GM23338 (cell line): ENCODE data around the gene ZNF524. TPM values are rescaled to one million over a fixed set of nuclear protein-coding genes. Genes with fewer than 3 reads are reported as not detected.
A peak's percentile ranks its signal among the peaks of the same experiment; 100 is the strongest.

ENCODE experiments used
- ATAC-seq: fragments of 200-7000 bp; cut with Tn5 transposase; 3 replicates; pipeline ENCODE4 v1.9.1; 2020
- DNase-seq: peaks from one replicate; pipeline ENCODE4 v3.0.0-alpha.2; 2015; ENCODE audit warnings: low spot score
- H2AFZ ChIP-seq: fragments of 200-600 bp; sonication (generic); 2 replicates; pipeline ENCODE4 v1.8.0; 2016; ENCODE audit warnings: antibody characterized with exemption, mild to moderate bottlenecking, moderate library complexity
- H3F3A ChIP-seq: fragments of 200-600 bp; sonication (generic); replicated peaks from 2 replicates; pipeline ENCODE4 v1.8.0; 2017; ENCODE audit warnings: antibody characterized with exemption, mixed run types, low read depth
- H3K27ac ChIP-seq: fragments of 200-600 bp; sonication (generic); 2 replicates; pipeline ENCODE4 v1.6.1; 2016; ENCODE audit warnings: low read depth
- H3K27me3 ChIP-seq: fragments of 200-600 bp; sonication (generic); 2 replicates; pipeline ENCODE4 v1.8.0; 2016; ENCODE audit warnings: mild to moderate bottlenecking, mixed run types, moderate library complexity; ENCODE audit not compliant: insufficient read depth
- H3K36me3 ChIP-seq: fragments of 200-600 bp; sonication (generic); 2 replicates; pipeline ENCODE4 v1.8.0; 2016; ENCODE audit warnings: mild to moderate bottlenecking; ENCODE audit not compliant: insufficient read depth
- H3K4me1 ChIP-seq: fragments of 200-600 bp; sonication (generic); 2 replicates; pipeline ENCODE4 v1.8.0; 2016; ENCODE audit warnings: mild to moderate bottlenecking, moderate library complexity; ENCODE audit not compliant: insufficient read depth
- H3K4me2 ChIP-seq: fragments of 200-600 bp; sonication (generic); 2 replicates; pipeline ENCODE4 v1.7.1; 2017; ENCODE audit warnings: mixed run types
- H3K4me3 ChIP-seq: fragments of 200-600 bp; sonication (generic); 2 replicates; pipeline ENCODE4 v1.6.1; 2016; ENCODE audit warnings: mixed run types
- H3K79me2 ChIP-seq: fragments of 200-600 bp; sonication (generic); replicated peaks from 2 replicates; pipeline ENCODE4 v1.8.0; 2017; ENCODE audit warnings: mild to moderate bottlenecking; ENCODE audit not compliant: insufficient read depth
- H3K9me2 ChIP-seq: fragments of 200-600 bp; sonication (generic); 2 replicates; pipeline ENCODE4 v1.8.0; 2017; ENCODE audit not compliant: insufficient read depth
- H4K20me1 ChIP-seq: fragments of 200-600 bp; sonication (generic); replicated peaks from 2 replicates; pipeline ENCODE4 v1.8.0; 2017; ENCODE audit warnings: mild to moderate bottlenecking; ENCODE audit not compliant: insufficient read depth
- H3K27ac Mint-ChIP-seq: 2 replicates; pipeline ENCODE4 v1.8.0; 2020; ENCODE audit warnings: inconsistent platforms, mild to moderate bottlenecking, moderate library complexity, mixed read lengths
- H3K27me3 Mint-ChIP-seq: 3 replicates; pipeline ENCODE4 v1.8.0; 2022; ENCODE audit warnings: low read depth, mild to moderate bottlenecking, moderate library complexity, mixed read lengths, inconsistent platforms; ENCODE audit not compliant: insufficient read depth, poor library complexity
- H3K36me3 Mint-ChIP-seq: 3 replicates; pipeline ENCODE4 v1.8.0; 2021; ENCODE audit warnings: low read depth, mild to moderate bottlenecking, inconsistent platforms, moderate library complexity, mixed read lengths
- H3K4me1 Mint-ChIP-seq: 3 replicates; pipeline ENCODE4 v1.8.0; 2020; ENCODE audit warnings: mild to moderate bottlenecking, inconsistent platforms, mixed read lengths
- H3K4me3 Mint-ChIP-seq: 3 replicates; pipeline ENCODE4 v1.8.0; 2021; ENCODE audit warnings: moderate library complexity, mild to moderate bottlenecking, inconsistent platforms, mixed read lengths
- H3K9me3 Mint-ChIP-seq: 3 replicates; pipeline ENCODE4 v1.8.0; 2020; ENCODE audit warnings: moderate library complexity, mild to moderate bottlenecking, inconsistent platforms, mixed read lengths
- EZH2phosphoT487 ChIP-seq: fragments of 200-600 bp; sonication (generic); IDR thresholded peaks from one replicate; pipeline ENCODE4 v1.8.1; 2018; ENCODE audit warnings: antibody characterized with exemption; ENCODE audit not compliant: unreplicated experiment
- ZNF114 ChIP-seq: fragments of 250-450 bp; sonication (Bioruptor Pico); IDR thresholded peaks from 2 replicates; pipeline ENCODE4 v1.5.0; 2020; ENCODE audit warnings: mild to moderate bottlenecking, moderate library complexity
- ZNF331 ChIP-seq: fragments of 250-450 bp; sonication (Bioruptor Pico); IDR thresholded peaks from 2 replicates; pipeline ENCODE4 v1.5.0; 2020; ENCODE audit warnings: low read depth, mild to moderate bottlenecking, moderate library complexity
- polyA plus RNA-seq: library from polyadenylated mRNA; unstranded; fragments of >200 nt; fragmentation: Nextera tagmentation; extraction: Ambion mirVana; gene quantifications from 2 replicates; pipeline ENCODE4 v1.2.1, GENCODE V29; 2016
- total RNA-seq: library from RNA; depleted of rRNA; stranded (reverse); fragments of >200 nt; shearing (Covaris generic); gene quantifications from 2 replicates; pipeline ENCODE4 v1.2.3, GENCODE V29; 2014
- TF ChIP-seq, protein P1 (sequence below): IDR thresholded peaks from one replicate; pipeline ENCODE4 v1.6.1; 2018; ENCODE audit warnings: antibody characterized with exemption; ENCODE audit not compliant: unreplicated experiment
- TF ChIP-seq, protein P2 (sequence below): IDR thresholded peaks from 2 replicates; pipeline ENCODE4 v1.6.1; 2016; ENCODE audit warnings: antibody characterized with exemption
- TF ChIP-seq, protein P3 (sequence below): fragments of 250-450 bp; sonication (Bioruptor Pico); IDR thresholded peaks from 2 replicates; pipeline ENCODE4 v1.5.0; 2020; ENCODE audit warnings: mild to moderate bottlenecking, moderate library complexity

Gene ZNF524
- total and polyA plus RNA-seq, 2 experiments from 2014 or later, result 6.0 to 8.3 TPM

DNA sequence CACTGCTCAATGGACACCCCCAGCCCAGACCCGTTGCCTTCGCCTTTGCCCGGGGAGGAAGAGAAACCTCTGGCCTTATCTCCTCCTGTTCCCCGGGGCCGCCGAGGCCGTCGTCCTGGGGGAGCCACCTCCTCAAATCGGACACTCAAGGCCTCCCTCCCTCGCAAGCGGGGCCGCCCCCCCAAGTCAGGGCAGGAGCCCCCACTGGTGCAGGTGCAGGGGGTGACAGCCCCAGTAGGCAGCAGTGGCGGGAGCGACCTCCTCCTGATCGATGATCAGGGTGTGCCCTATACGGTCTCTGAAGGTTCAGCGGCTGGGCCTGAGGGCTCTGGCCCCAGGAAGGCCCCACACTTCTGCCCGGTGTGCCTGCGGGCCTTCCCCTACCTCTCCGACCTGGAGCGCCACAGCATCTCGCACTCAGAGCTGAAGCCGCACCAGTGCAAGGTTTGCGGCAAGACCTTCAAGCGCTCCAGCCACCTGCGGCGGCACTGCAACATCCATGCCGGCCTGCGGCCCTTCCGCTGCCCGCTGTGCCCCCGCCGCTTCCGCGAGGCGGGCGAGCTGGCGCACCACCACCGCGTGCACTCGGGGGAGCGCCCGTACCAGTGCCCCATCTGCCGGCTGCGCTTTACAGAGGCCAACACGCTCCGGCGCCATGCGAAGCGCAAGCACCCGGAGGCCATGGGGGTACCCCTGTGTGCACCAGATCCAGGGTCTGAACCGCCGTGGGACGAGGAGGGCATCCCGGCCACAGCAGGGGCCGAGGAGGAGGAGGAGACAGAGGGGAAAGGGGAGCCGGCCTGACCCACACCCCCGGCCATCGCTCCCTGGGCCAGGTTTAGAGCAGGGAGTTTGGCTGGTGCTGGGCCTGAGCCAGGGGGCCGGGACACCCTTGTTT lies 2.3 kb downstream of the ZNF524 start (continued):
- TF ChIP-seq, protein P1, sequence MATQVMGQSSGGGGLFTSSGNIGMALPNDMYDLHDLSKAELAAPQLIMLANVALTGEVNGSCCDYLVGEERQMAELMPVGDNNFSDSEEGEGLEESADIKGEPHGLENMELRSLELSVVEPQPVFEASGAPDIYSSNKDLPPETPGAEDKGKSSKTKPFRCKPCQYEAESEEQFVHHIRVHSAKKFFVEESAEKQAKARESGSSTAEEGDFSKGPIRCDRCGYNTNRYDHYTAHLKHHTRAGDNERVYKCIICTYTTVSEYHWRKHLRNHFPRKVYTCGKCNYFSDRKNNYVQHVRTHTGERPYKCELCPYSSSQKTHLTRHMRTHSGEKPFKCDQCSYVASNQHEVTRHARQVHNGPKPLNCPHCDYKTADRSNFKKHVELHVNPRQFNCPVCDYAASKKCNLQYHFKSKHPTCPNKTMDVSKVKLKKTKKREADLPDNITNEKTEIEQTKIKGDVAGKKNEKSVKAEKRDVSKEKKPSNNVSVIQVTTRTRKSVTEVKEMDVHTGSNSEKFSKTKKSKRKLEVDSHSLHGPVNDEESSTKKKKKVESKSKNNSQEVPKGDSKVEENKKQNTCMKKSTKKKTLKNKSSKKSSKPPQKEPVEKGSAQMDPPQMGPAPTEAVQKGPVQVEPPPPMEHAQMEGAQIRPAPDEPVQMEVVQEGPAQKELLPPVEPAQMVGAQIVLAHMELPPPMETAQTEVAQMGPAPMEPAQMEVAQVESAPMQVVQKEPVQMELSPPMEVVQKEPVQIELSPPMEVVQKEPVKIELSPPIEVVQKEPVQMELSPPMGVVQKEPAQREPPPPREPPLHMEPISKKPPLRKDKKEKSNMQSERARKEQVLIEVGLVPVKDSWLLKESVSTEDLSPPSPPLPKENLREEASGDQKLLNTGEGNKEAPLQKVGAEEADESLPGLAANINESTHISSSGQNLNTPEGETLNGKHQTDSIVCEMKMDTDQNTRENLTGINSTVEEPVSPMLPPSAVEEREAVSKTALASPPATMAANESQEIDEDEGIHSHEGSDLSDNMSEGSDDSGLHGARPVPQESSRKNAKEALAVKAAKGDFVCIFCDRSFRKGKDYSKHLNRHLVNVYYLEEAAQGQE, result no peak
- TF ChIP-seq, protein P2, sequence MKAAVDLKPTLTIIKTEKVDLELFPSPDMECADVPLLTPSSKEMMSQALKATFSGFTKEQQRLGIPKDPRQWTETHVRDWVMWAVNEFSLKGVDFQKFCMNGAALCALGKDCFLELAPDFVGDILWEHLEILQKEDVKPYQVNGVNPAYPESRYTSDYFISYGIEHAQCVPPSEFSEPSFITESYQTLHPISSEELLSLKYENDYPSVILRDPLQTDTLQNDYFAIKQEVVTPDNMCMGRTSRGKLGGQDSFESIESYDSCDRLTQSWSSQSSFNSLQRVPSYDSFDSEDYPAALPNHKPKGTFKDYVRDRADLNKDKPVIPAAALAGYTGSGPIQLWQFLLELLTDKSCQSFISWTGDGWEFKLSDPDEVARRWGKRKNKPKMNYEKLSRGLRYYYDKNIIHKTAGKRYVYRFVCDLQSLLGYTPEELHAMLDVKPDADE, result no peak

DNA sequence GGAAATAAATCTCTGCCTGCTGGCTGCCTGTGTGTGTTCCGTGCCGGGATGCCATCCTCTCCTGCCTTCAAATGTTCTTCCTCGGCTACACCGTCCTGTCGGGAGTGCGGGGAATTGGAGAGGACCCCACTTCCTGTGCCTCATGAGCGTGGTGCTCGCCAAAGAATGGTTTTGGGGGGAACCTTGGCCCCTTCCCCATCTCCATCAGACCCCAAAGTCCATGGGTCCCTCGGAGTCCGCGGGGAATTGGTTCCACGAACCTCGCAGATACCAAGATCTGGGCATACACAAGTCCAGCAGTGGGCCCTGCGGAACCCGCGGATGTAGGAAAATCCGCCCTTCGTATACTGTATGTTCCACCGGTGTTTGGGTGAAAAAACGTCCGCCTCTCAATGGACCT lies 3.0 kb downstream of the ZNF524 start:
- no peak for ATAC-seq
- peaks cover 14% of the 10 kb centered on the region for H3K79me2 ChIP-seq
- H3K9me2 ChIP-seq, result no peaks in the 10 kb centered on the region
- 0 out of 2 replicates have a peak overlapping the region, but pooled peaks have one; percentile 45 for H3K4me2 ChIP-seq
- DNase-seq, result no peak
- Mint-ChIP-seq H3K4me1 (peaks cover 40% of the 10 kb centered on the region), H3K27ac (peak overlapping the region; percentile 87), H3K36me3 (peaks cover 13% of the 10 kb centered on the region), H3K27me3 (peaks cover 43% of the 10 kb centered on the region), H3K4me3 (peak overlapping the region; percentile 54; the same call in 1 of the 3 replicates), H3K9me3 (peaks cover 6% of the 10 kb centered on the region)
- H3K36me3 ChIP-seq, result no peaks in the 10 kb centered on the region
- H3K27ac ChIP-seq, result peak overlapping the region; percentile 61; the same call in 1 of the 2 replicates
- H3K4me3 ChIP-seq, result no peak overlapping the region
- H3F3A ChIP-seq, result peaks cover 22% of the 10 kb centered on the region
- H3K27me3 ChIP-seq, result no peaks in the 10 kb centered on the region
- H4K20me1 ChIP-seq, result peaks cover 4% of the 10 kb centered on the region
- H2AFZ ChIP-seq, result no peak overlapping the region
- peaks cover 22% of the 10 kb centered on the region for H3K4me1 ChIP-seq
- TF ChIP-seq, protein P1, result no peak
- TF ChIP-seq EZH2phosphoT487, result no peak
- TF ChIP-seq, protein P3, sequence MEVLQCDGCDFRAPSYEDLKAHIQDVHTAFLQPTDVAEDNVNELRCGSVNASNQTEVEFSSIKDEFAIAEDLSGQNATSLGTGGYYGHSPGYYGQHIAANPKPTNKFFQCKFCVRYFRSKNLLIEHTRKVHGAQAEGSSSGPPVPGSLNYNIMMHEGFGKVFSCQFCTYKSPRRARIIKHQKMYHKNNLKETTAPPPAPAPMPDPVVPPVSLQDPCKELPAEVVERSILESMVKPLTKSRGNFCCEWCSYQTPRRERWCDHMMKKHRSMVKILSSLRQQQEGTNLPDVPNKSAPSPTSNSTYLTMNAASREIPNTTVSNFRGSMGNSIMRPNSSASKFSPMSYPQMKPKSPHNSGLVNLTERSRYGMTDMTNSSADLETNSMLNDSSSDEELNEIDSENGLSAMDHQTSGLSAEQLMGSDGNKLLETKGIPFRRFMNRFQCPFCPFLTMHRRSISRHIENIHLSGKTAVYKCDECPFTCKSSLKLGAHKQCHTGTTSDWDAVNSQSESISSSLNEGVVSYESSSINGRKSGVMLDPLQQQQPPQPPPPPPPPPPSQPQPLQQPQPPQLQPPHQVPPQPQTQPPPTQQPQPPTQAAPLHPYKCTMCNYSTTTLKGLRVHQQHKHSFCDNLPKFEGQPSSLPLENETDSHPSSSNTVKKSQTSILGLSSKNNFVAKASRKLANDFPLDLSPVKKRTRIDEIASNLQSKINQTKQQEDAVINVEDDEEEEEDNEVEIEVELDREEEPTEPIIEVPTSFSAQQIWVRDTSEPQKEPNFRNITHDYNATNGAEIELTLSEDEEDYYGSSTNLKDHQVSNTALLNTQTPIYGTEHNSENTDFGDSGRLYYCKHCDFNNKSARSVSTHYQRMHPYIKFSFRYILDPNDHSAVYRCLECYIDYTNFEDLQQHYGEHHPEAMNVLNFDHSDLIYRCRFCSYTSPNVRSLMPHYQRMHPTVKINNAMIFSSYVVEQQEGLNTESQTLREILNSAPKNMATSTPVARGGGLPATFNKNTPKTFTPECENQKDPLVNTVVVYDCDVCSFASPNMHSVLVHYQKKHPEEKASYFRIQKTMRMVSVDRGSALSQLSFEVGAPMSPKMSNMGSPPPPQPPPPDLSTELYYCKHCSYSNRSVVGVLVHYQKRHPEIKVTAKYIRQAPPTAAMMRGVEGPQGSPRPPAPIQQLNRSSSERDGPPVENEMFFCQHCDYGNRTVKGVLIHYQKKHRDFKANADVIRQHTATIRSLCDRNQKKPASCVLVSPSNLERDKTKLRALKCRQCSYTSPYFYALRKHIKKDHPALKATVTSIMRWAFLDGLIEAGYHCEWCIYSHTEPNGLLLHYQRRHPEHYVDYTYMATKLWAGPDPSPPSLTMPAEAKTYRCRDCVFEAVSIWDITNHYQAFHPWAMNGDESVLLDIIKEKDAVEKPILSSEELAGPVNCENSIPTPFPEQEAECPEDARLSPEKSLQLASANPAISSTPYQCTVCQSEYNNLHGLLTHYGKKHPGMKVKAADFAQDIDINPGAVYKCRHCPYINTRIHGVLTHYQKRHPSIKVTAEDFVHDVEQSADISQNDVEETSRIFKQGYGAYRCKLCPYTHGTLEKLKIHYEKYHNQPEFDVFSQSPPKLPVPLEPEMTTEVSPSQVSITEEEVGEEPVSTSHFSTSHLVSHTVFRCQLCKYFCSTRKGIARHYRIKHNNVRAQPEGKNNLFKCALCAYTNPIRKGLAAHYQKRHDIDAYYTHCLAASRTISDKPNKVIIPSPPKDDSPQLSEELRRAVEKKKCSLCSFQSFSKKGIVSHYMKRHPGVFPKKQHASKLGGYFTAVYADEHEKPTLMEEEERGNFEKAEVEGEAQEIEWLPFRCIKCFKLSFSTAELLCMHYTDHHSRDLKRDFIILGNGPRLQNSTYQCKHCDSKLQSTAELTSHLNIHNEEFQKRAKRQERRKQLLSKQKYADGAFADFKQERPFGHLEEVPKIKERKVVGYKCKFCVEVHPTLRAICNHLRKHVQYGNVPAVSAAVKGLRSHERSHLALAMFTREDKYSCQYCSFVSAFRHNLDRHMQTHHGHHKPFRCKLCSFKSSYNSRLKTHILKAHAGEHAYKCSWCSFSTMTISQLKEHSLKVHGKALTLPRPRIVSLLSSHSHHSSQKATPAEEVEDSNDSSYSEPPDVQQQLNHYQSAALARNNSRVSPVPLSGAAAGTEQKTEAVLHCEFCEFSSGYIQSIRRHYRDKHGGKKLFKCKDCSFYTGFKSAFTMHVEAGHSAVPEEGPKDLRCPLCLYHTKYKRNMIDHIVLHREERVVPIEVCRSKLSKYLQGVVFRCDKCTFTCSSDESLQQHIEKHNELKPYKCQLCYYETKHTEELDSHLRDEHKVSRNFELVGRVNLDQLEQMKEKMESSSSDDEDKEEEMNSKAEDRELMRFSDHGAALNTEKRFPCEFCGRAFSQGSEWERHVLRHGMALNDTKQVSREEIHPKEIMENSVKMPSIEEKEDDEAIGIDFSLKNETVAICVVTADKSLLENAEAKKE (CRISPR knock-in tag), result no peak
- no peak for TF ChIP-seq ZNF331 (CRISPR knock-in tag)
- TF ChIP-seq, protein P2, result no peak
- TF ChIP-seq ZNF114 (CRISPR knock-in tag), result no peak
